CD4-positive, alpha-beta T cell treated with Interleukin-6 for 4 hours (primary cell): ENCODE measurements around the gene CBLB.

ENCODE experiments used
- DNase-seq: peaks from one replicate; pipeline ENCODE4 v3.0.0-alpha.2; 2020; ENCODE audit warnings: mixed read lengths

Gene CBLB

DNA sequence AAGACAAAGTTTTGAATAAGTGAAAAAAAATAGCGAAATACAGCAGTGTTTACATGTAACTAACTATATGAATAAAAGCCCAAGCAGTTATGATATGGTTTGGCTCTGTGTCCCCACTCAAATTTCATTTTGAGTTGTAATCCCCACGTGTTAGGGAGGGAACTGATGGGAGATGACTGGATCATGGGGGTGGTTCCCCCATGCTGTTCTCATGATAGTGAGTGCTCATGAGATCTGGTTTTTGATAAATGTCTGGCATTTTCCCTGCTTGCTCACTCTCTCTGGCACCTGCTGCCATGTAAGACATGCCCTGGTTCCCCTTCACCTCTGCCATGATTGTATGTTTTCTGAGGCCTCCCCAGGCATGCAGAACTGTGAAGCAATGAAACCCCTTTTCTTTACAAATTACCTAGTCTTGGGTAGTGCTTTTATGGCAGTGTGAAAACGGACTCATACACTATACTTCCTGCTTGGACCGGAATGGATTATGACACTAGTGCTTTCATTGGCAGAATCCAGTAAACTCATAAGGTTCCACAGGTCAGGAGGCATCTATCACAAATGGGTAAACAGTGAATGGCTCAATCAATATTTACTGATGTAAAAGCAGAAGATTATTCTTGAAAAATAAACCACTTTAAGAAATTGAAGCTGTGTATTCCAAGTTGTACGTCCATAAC lies 192.1 kb downstream of the CBLB start:
- DNase-seq: no peak

DNA sequence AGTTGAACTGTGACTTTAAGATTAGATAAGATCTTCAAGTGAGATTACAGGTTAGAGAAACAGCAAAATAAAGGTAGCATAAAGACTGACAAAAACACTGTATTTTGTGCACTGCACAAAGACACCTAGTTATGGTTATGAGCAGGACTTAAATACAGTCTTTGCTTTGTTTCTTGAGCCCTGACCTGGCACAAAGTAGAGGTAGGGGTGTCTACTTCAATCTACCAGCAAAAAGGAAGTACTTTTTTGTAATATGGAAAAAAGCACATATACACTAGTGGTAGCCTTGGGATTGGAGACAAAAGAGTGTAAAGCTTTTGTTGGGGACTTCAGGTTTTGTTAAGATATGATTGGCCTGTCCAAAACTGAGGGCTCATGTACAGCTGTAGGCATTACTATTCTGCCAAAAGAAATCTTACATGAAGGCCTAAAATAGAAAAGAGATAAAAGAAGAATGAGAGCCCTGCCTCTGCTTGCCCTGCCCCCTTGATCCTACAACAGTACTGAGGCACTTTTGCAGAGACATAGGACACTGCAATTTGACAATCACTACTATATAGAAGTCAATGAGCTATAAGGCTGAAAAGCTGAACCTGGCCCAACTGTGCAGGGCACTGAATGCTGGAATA lies 194.3 kb downstream of the CBLB start:
- no peak for DNase-seq

DNA sequence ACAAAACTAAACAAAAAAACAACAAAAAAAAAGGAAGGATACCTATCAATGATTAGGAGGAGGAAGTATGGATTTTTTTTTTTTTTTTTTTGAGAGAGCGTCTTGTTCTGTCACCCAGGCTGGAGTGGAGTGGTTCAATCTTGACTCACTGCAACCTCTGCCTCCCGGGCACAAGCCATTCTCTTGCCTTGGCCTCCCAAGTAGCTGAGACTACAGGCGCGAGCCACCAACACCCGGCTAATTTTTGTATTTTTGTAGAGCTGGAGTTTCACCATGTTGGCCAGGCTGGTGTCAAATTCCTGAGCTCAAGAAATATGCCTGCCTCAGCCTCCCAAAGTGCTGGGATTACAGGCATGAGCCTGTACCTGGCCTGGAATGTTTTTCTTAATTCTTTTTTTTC lies 195.8 kb downstream of the CBLB start:
- DNase-seq: no peak

DNA sequence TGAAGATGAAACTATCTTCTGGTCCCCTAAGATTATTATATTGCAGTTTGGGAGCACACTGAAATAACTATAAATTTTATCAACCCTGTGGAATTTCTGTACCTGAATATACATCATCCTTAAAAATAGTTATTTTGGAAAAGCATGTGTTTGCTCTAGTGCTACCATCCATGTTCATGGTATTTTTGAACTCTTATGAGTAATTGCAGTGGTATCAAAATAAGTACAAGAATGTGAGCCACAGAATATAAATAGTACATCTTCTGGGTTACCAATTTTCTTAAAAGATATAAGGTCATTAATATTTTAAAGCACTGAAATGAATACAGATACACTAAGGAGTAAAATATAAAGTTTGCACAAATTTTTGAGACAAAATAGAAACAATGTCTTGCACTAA lies 206.5 kb downstream of the CBLB start:
- no peak for DNase-seq

DNA sequence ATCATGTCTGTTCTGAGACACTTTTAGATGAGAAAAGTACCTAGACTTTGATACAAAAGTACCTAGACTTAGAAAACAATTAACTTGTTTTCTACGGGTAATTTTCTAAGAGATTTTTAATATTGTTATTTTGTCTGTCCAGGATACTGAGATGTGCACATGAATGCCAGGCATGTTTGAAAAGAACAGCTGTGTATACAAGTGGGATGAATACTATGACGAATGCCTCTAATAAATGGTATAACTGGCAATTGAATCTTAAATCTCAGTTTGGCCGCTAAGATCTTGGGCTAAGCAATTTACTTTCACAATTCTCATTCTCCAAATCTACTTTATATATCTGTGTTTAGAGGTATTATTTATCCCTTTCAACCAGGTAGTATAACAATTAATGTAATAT lies 207.4 kb downstream of the CBLB start:
- no peak for DNase-seq

DNA sequence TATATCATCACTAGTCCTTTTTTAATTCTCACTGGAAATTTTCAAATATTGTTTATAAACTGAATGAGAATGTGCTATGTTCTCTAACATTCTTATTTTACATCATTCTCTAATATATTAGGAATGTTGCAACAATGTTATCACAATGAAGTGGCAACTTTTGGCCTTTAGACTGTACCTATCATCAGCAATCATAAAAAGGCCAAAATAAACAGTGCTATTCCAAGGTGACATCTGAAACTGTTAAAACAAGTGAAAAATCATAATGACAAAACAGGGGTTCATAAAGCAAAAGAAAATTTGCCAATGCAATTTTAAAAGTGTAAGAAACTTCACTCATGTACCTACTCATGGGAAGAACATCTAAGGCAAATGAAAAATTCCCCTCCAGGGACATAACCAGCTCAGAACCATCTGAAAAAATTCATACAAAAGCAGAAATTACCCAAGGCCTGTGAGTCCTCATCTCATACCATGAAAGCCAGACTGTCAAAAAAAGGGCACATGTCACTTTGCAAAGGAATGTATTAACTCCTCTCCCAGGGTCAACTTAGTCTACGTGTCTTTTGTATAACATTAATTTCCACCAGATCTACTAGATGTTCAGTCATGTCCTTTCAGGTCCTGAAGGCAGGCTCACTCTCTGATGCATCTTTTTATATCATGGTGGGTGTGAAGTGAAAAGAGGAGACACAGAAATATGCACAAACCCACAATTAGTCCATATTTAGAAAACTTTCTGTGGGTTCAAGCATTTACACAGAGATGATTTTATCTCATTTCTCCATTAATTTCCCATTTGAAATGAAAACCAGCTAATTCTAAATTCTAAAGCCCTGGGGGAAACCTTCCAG lies 211.9 kb downstream of the CBLB start:
- DNase-seq: no peak

DNA sequence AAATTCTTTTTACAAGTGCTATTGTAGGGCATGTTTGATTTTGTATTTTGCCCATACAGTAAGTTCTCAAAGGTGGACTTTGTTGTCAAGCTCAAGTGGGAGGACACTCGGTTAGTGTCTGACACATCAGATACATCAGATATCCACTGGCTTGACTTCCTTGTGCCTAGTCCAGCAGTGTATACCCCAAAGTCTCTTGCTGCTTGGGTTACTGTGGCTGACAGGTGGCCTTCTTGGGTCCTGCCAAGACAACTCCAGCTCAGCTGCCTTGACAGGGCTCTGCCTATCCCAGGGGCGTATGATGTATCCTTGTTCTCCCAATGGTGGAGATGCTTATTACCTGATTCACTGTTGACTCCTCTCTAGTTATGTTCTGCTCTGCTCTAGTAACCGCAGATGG lies 214.9 kb downstream of the CBLB start:
- no peak for DNase-seq

DNA sequence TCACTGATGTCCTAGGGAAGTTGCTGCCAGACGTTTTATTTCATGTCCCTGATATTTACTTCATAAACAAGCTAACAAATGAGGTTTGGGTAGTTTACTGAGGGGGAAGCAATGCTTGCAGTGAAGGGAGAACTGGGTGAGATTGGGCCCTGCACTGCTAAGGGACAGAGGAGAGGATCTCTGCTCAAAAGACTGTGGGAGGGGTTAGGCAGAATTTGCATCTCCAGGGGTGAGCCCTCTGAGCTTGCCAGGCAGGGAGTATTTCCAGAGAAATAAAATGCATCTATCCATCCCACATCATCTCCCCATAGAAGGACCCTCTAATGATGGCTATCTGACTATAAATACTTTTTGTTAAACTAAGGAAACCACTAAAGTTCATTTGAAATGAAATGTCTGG lies 215.6 kb downstream of the CBLB start:
- no peak for DNase-seq

DNA sequence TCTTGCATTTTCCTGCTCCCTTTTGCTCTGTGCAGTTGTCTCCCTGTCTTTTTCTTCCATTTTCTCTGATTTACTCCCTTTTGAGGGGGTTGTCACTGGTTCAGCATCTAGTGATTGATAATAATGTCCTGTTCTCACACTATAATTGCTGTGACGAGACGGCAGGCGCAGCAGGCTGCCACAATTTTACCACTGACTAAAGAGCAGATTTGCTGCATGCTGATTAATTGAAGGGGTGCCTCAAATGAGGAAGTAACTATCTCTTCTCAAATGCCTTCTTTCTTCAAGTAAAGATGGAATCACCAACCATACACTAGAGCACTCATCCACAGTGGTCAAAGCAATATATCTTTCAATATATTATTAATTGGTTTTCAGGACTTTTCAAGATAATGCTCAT lies 219.3 kb downstream of the CBLB start:
- DNase-seq: no peak

DNA sequence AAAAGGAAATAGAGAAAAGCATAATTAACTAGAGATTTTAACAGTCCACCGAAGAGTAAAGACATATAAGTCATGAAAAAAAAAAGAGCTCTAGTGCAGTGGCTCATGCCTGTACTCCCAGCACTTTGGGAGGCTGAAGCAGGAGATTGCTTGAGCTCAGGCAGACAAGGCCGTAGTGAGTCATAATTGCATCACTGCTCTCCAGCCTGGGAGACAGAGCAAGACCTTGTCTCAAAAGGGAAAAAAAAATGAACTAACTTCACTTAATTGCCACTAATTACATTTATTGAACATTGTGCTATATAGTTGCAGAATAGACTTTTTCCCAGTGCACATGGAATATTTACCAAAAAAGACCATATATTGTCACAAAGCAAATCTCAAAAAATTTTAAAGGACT lies 221.8 kb downstream of the CBLB start:
- no peak for DNase-seq

DNA sequence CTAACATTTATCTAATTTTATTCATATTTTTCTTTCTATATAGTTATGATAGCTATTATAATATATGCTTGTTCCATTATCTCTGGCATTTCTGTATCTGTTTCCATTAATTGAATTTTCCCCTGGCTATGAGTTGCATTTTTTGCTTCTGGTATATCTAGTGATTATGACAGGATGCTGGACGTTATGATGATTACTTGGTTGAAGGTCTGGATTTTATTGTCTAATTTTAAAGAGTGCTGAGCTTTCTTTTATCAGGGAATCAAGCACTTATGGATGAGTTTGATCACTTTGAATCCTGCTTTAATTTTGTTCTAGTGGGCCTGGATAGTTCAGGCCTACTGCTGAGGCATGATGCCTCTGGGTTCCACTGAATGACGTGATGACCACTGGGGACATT lies 229.7 kb downstream of the CBLB start:
- no peak for DNase-seq

DNA sequence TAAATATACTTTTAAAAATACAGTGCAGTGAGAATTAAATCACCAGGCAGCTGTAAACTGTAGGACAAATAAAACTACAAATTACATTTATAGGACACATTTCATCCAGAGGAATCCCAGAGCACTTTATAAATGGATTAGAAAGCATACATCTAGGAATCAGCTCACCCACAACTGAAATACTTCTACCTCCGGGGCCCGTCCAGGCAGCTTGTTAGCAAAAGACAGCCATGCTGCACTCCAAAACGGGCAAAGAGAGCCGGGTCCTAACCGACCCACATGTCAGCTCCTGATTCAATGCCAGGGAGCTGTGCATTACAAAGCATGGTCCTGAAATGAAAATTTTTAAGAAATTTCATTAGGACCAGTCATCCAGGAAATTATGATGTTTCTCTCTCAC lies 234.1 kb downstream of the CBLB start:
- DNase-seq: no peak

DNA sequence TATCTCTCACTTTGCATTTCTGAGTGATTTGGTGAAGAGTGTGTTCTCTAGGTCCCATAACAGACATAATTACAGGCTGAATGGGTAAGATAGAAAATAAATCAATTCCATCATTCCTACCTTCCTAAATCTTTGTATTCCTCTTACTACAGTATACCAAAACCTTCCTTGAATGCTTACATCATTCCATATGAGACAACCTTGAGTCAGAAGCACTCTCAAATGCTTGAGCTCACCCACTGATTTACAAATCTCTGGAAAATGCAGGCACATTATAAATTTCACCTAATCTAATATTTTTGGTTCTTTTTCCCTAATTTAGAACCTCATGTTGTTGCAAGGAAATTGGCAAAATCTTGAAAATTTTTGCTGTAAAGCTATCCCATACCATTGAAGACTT lies 239.1 kb downstream of the CBLB start:
- DNase-seq: no peak

DNA sequence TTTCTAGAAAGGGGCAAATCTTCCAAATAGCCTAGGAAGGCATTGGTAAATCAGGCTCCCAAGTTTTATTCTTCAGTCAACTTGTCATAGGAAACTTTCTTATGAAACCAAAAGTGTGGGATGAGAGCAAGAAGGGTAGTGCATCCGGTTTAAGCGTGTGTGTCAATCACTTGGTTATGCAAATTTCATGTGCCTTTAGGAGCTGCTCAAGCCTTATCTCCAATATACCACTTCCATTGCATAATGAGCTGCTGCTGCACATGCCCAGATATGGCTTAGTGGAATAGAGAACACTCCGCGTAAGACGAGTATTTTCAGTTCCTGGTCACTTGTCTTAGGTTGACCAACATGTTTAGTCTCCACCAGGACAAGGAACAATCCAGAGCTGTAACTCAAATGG lies 242.1 kb downstream of the CBLB start:
- no peak for DNase-seq

DNA sequence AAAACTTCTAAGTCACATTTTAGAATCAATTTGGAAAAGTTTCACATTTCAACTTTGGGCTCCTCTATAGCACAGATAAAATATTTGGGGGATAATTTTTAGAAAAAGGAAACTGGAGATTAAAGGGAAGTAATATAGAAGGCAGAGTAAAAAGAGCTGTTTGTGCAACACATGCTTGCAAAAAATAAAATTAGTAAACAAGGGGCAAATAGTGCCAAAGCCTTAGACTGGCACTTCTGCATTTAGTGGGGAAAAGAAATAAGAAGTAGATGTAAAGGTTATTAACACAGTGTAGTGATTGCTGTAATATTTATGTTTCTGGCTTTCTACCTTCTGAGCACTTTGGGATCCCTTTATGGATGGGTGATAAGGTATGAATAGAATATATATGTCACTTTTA lies 246.6 kb downstream of the CBLB start:
- DNase-seq: no peak

DNA sequence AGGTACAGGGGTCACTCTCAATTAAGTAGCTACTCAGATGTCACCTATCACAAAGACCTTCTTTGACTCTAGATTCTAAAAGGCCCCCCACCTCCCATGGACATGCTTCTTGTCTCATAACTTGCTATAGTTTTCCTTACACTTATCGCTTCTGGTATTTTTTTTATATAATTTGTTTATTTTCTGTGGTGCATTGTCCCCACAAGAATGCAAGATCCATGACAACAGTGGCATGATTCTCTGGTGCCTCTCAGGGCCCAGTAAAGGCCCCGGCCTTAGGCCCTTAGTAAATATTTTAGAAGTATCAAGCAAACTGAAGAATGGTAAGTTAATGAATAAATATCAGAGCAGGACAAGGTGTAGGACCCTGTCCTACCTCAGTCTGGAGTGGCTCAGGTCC lies 248.6 kb downstream of the CBLB start:
- DNase-seq: no peak

DNA sequence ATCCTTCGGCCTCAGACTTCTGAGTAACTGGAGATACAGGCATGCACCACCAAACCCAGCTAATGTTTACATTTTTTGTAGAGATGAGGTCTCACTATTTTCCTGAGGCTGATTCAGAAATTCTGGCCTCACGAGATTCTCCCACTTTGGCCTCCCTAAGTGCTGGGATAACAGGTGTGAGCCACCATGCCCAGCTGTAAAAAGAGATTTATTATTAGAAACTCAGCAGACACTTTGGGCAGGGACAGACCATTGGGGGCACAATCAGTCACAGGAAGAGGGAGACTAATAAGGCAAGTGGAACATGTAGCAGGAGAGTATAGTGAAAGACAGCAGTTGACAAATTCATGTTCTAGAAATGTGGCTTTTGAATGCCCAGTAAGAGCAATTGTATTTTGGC lies 249.2 kb downstream of the CBLB start:
- DNase-seq: no peak

DNA sequence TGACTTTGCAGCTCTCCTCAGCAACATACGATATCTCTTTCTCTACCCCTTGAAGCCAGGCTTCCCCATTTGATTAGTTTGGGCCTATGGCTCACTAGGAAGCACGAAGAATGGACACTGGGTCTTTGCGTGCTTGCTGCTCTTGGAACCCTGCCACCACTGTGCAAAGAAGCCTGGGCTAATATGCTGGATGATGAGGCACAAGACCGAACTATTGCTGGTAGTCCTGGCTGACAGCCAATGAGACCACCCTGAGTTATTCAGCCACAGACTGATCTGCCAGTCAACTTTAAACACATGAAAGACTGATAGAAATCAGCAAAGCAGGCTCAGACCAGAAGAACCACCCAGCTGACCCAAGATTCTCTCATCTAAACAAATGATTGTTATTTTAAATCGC lies 250.3 kb downstream of the CBLB start:
- DNase-seq: no peak

DNA sequence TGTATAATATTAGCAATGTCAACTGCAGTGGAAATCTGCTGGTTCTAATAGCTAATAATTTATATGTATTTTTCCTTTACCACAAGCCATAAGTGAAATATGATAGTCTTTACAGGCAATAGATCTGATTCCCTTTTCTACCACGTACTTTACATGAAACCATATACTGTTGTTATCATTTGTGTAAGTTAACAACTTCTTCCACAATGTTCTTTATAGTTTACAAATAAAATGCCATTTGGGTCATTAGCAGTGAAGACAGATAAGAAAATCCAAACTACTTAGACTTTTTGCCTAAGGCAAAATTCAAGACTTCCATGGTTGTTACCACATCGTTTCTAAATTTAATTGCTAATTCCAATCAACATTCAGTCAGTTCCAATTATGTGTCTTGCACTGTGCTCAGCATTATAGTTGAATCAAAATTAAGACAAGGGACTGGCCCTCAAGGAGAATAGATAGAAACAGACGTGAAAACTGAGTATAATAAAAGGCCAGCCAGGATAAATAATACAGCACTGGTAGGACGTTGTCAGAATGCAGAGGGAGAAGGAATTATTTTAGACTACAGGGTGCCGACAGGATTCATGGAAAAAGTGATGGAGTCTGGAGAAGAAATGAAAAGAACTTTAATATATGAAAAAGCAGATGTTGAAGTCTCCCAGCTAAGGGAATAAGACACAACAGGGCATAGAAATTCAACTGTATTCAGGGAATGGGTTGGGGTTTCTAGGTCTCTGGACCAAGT lies 252.3 kb downstream of the CBLB start:
- no peak for DNase-seq

DNA sequence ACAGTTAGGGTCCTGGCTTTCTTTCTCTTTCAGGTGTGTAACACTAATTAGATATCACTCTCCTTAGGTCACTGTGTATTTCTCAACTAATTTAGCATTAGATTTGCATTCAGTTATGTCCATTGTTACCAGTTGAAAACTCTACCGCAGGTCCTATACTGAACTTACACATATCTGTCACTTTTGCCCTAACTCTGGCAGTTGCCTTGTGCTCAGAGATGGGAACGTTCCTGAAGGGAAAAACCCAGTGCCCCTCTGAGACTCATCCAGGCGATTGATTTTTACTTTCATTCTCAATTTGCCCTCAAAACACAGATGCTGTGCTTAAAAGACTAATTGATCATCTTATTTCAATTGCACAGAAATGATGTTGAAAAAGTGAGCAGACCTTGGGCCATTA lies 253.0 kb downstream of the CBLB start:
- DNase-seq: no peak

DNA sequence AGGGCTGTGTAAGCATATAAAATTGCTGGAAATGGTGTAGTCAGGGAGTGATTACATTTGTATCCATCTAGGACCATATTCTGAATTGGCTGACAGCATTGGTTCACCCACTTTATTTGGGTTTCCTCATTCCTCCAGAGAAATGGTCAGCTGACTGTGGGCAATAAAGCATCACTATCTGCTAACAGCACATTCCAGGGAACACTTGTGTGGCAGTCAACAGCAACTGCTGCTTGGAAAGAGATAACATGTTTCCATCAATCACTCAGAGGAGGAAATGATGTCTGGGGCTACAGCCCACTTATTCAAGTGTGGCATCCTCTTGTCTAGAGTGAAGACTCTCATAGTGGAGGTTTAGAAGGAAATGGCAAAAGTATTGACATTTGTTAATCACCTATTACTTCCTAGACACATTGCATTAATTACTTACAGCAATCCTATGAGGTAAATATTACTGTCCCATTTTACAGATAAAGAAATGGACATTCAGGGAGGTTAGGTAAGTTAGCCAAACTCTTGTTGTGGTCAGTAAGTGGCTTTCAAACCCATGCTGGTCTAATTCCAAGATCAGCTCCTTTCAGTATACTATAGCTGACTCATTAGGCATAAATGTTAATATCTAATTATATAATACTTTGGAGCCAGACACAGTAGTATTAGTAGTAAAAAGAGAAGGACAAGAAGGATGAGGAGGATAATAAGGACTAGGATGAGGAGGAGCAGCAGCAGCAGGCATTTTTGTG lies 254.4 kb downstream of the CBLB start:
- DNase-seq: no peak

DNA sequence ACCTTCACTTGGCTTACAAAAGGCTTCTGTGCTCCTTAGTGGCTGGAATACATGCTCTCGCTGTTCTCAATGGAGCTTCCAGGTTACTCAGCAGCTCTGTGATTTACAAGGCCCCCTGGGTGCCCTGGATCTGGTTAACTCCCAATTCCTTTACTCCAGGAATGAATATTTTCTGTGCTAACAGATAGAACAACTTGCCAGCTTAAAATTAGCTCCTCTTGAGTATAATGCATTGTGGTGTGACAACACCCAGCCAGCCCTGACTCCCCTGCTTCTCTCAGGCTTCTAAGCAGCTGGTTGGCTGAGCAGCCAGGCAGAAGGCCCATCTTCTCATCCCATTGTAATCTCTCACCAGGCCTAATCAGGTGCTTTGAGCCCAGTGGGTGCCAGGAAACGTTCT lies 255.7 kb downstream of the CBLB start:
- DNase-seq: no peak
